HG03469 (cell line): ENCODE data around the gene CDK2AP2.
"Not testable (repeated sequence)": the region's sequence is repeated elsewhere in the genome, so short reads cannot be mapped to it uniquely, and the experiment has no call there.

ENCODE experiments used
- ATAC-seq: cut with Tn5 transposase; IDR thresholded peaks from one replicate; pipeline ENCODE4 v1.9.1; 2021; ENCODE audit warnings: mild to moderate bottlenecking, moderate library complexity, moderate number of reproducible peaks; ENCODE audit not compliant: unreplicated experiment

The CDK2AP2 gene

GRCh38 chr11:67468056-67468455 lies 39.9 kb downstream of the CDK2AP2 start:
- ATAC-seq, result no peak

GRCh38 chr11:67466962-67467771 lies 40.8 kb downstream of the CDK2AP2 start:
- ATAC-seq, result no peak

DNA sequence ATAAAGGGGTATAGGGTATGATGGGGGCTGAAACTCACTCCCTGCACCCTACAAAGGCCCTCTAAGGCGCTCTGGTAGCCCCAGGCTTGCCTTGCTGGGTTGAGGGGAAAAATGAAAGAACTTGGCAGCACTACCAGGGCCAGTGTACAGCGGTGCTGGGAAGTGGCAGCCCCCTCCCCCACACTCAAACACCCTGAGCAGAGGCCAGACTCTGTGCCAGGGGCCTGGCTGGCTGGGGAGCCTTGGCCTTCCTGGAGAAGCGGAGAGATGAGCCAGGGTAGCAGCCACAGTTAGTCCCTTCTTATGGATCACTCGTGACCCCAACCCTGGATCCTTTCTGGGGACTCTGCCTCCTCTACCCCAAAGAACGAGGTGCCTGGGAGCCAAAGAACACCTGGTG lies 41.6 kb downstream of the CDK2AP2 start:
- no peak for ATAC-seq

- not testable (repeated sequence) for ATAC-seq
These were observed 42.4 kb downstream of the CDK2AP2 start for GRCh38 chr11:67465530-67465929.

GRCh38 chr11:67465189-67465510 lies 42.8 kb downstream of the CDK2AP2 start:
- no peak for ATAC-seq

DNA sequence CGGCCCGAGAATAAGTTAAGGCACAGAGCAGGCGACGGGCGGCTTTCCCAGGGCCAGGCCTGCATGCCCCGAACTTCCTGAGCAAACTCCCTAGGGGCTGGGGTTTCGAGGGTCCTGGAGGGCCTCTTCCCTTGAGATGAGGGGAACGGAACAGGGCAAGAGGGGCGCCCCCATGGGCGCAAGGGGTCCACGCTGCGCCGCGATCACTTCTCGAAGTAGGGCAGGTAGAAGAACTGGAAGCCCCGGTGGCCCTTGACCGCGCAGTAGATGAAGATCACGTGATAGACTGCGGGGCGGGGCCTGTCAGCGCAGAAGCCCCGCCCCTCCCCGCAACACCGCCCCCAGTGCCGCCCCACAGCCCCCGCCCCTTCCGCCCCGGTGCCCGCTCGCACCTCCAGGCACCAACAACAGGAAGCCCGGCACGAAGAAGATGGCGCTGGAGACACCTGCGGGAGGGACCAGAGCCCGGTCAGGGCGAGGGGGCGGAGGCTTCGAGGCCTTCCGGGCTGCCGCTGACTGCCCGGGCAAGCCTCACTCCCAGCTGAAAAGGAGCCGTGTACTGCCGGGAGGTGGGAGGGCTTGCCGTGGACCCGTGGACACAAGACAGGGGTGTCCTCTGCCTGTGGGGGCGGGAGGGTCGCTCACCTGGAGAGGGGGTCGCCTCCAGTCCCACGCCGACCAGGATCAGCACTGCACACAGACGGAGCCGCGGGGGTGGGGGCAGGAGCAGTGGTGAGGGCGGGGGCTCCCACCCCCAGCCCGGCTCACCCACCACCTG lies 43.4 kb downstream of the CDK2AP2 start:
- peak; percentile 31 for ATAC-seq

DNA sequence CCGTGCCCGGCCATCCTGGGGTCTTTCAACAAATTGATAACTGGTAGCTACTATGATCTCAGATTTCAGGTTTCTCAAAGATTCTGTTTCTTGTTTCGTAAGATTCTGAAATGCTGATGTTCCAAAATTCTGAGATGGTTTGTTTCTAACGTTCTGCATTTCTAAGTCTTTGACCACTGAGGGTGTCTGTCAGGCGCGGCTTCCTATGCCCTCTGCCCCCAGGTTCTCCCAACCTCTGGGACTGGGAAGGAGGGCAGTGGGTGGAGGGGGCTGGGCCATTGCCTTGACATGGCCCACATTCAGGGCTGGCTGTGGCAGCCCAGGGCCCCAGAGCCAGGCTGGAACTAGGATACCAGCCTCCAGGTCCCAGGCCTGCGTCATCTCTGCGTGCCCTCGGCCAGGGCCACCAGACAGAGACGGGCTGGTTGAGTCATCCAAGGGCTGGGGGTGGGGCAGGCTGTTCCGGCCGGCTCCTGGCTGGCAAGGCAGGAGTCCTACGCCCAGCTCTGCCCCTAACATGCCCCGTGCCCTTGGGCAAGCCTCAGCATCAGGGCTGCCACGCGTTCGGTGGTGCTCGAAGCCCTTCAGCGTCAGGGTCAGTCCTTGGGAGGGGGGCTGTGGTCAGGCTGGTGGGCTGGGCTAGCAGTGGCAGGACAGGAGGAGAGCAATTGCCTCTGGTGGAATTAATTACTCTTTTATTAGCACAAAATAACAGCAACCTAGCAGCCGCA lies 44.1 kb downstream of the CDK2AP2 start:
- ATAC-seq, result no peak

DNA sequence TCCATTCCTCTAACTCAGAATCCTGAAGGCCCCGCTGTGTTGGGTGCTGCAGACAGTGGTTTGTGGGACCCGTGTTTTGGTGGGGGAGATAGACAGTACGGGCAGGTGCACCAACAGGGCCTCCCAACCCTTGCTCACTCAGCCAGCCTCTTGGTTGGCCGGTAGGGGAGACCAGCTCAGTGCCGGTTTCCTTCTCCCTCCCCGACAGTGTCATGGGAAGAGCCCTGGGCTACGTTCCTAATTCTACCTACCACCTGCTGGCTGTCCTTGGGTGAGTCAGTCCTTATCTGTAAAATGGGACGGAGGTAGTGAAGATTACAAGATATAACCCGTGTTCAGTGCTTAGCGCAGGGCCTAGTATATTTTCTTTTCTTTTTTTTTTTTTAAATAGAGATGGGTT lies 44.8 kb downstream of the CDK2AP2 start:
- ATAC-seq, result no peak

GRCh38 chr11:67458266-67458665 lies 49.7 kb downstream of the CDK2AP2 start:
- no peak for ATAC-seq

- no peak for ATAC-seq
These were observed 50.5 kb downstream of the CDK2AP2 start for GRCh38 chr11:67457453-67457852.
